CD4-positive, alpha-beta T cell treated with Interleukin-6 at 100 ng/mL for 8 hours (primary cell): Measurements from ENCODE around the gene TINCR.

Experiments
- DNase-seq: peaks from one replicate; pipeline ENCODE4 v3.0.0-alpha.2; 2020; ENCODE audit warnings: mixed read lengths, low spot score

TINCR gene

GRCh38 chr19:5588906-5589676, 21.3 kb upstream of the TINCR start:
- DNase-seq, result no peak

- no peak for DNase-seq
Measured at GRCh38 chr19:5588441-5588840, 20.7 kb upstream of the TINCR start.

- no peak for DNase-seq
Measured at GRCh38 chr19:5587661-5588060, 19.9 kb upstream of the TINCR start.

- no peak for DNase-seq
Measured at GRCh38 chr19:5587071-5587455, 19.3 kb upstream of the TINCR start.

- DNase-seq, result no peak
Measured at GRCh38 chr19:5586300-5587070, 18.7 kb upstream of the TINCR start.

- peak; percentile 22 for DNase-seq
Measured at GRCh38 chr19:5585461-5586299, 17.9 kb upstream of the TINCR start.

- no peak for DNase-seq
Measured at GRCh38 chr19:5580161-5580571, 12.4 kb upstream of the TINCR start.

- DNase-seq, result no peak
Measured at GRCh38 chr19:5579697-5580096, 11.9 kb upstream of the TINCR start.

GRCh38 chr19:5579286-5579685, 11.5 kb upstream of the TINCR start:
- no peak for DNase-seq

GRCh38 chr19:5578097-5578846, 10.5 kb upstream of the TINCR start:
- peak; percentile 56 for DNase-seq

GRCh38 chr19:5575590-5575989, 7.8 kb upstream of the TINCR start:
- DNase-seq, result no peak

- no peak for DNase-seq
Measured at GRCh38 chr19:5572556-5573286, 5.0 kb upstream of the TINCR start.

- no peak for DNase-seq
Measured at GRCh38 chr19:5571777-5572176, 4.0 kb upstream of the TINCR start.

- DNase-seq, result no peak
Measured at GRCh38 chr19:5567970-5568407, 236 bp upstream of the TINCR start.

GRCh38 chr19:5564930-5565329, 2.8 kb downstream of the TINCR start:
- no peak for DNase-seq

GRCh38 chr19:5563935-5564612, 3.7 kb downstream of the TINCR start:
- DNase-seq, result no peak

GRCh38 chr19:5563008-5563431, 4.7 kb downstream of the TINCR start:
- DNase-seq, result no peak

GRCh38 chr19:5562280-5562679, 5.5 kb downstream of the TINCR start:
- DNase-seq, result no peak

GRCh38 chr19:5561559-5561958, 6.2 kb downstream of the TINCR start:
- no peak for DNase-seq

GRCh38 chr19:5560156-5560555, 7.6 kb downstream of the TINCR start:
- DNase-seq, result no peak

GRCh38 chr19:5559804-5560133, 8.0 kb downstream of the TINCR start:
- DNase-seq, result no peak
